ENCODE measurements around the gene SLC10A3. TPM values are rescaled to one million over a fixed set of nuclear protein-coding genes. Genes with fewer than 3 reads are reported as not detected.

Gene SLC10A3
- total and polyA plus RNA-seq, 2 of the 13 experiments (the other 11 are each of a cell fraction or from before 2014, with no cell fraction given): 10.1 to 11.5 TPM

DNA sequence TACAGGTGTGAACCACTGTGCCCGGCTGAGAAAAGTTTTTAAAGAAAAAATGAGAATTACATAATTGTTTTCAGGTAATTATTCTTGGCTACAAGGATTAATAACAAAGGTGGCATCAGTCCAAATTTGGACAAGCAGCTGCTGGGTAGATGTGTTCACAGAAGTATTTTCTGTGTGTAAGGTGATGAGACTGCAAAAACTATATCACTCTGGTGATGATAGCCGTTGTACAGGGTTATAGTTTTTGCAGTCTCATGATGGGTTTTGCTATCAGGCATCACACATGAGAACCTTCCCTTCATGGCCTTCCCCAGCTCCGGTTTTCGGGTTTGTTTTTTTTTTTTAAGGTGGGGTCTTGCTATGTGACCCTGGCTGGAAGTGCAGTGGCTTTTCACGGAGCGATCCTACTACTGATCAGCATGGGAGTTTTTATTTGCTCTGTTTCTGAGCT is 5.1 kb upstream of the SLC10A3 start (continued):
- TF ChIP-seq, protein P1, sequence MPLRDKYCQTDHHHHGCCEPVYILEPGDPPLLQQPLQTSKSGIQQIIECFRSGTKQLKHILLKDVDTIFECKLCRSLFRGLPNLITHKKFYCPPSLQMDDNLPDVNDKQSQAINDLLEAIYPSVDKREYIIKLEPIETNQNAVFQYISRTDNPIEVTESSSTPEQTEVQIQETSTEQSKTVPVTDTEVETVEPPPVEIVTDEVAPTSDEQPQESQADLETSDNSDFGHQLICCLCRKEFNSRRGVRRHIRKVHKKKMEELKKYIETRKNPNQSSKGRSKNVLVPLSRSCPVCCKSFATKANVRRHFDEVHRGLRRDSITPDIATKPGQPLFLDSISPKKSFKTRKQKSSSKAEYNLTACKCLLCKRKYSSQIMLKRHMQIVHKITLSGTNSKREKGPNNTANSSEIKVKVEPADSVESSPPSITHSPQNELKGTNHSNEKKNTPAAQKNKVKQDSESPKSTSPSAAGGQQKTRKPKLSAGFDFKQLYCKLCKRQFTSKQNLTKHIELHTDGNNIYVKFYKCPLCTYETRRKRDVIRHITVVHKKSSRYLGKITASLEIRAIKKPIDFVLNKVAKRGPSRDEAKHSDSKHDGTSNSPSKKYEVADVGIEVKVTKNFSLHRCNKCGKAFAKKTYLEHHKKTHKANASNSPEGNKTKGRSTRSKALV (CRISPR knock-in tag; IDR thresholded peaks at IDR 0.05): no peak
- TF ChIP-seq BRF2 (CRISPR knock-in tag; IDR thresholded peaks at IDR 0.05): no peak
- no peak for TF ChIP-seq YEATS2 (CRISPR knock-in tag; IDR thresholded peaks at IDR 0.05; ENCODE audit: borderline replicate concordance)

- TF ChIP-seq, protein P2, sequence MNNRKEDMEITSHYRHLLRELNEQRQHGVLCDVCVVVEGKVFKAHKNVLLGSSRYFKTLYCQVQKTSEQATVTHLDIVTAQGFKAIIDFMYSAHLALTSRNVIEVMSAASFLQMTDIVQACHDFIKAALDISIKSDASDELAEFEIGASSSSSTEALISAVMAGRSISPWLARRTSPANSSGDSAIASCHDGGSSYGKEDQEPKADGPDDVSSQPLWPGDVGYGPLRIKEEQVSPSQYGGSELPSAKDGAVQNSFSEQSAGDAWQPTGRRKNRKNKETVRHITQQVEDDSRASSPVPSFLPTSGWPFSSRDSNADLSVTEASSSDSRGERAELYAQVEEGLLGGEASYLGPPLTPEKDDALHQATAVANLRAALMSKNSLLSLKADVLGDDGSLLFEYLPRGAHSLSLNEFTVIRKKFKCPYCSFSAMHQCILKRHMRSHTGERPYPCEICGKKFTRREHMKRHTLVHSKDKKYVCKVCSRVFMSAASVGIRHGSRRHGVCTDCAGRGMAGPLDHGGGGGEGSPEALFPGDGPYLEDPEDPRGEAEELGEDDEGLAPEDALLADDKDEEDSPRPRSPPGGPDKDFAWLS (CRISPR knock-in tag; IDR thresholded peaks at IDR 0.05; ENCODE audit: borderline replicate concordance): no peak
- TF ChIP-seq MTF1 (CRISPR knock-in tag; IDR thresholded peaks at IDR 0.05) (no peak), IKZF5 (CRISPR knock-in tag; IDR thresholded peaks at IDR 0.05) (no peak), RBAK (CRISPR knock-in tag; IDR thresholded peaks at IDR 0.05) (no peak), HDAC2 (CRISPR knock-in tag; IDR thresholded peaks at IDR 0.05) (no peak), NFE2L2 (IDR thresholded peaks at IDR 0.05; ENCODE audit: low read length) (no peak), HOMEZ (CRISPR knock-in tag; IDR thresholded peaks at IDR 0.05; ENCODE audit: low read depth) (no peak), SIX1 (CRISPR knock-in tag; IDR thresholded peaks at IDR 0.05; ENCODE audit: borderline replicate concordance) (no peak)
- TF ChIP-seq, protein P3, sequence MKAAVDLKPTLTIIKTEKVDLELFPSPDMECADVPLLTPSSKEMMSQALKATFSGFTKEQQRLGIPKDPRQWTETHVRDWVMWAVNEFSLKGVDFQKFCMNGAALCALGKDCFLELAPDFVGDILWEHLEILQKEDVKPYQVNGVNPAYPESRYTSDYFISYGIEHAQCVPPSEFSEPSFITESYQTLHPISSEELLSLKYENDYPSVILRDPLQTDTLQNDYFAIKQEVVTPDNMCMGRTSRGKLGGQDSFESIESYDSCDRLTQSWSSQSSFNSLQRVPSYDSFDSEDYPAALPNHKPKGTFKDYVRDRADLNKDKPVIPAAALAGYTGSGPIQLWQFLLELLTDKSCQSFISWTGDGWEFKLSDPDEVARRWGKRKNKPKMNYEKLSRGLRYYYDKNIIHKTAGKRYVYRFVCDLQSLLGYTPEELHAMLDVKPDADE (CRISPR knock-in tag; IDR thresholded peaks at IDR 0.05): no peak
- CTCF ChIA-PET (ENCODE audit: low intra/inter-chr PET ratio, low total read pairs): no interaction called here
- Histone ChIP-seq H3K27me3 (ENCODE audit: control insufficient read depth in 1 of 2, insufficient read depth in 2 of 2, low read length in 2 of 2) (no peaks in the 10 kb centered on the region), H2AFZ (ENCODE audit: low read length) (no peak overlapping the region), H3K9ac (ENCODE audit: insufficient read depth, low read depth, low read length) (no peak overlapping the region), H3K4me2 (ENCODE audit: low read depth, low read length) (no peak overlapping the region), H3K79me2 (ENCODE audit: insufficient read depth, low read length) (no peaks in the 10 kb centered on the region), H3K36me3 (replicated peaks in 1 of 2; ENCODE audit: control insufficient read depth in 1 of 2, insufficient read depth in 2 of 2, low read length in 2 of 2) (no peaks in the 10 kb centered on the region), H3K27ac (ENCODE audit: extremely low read length, insufficient read depth, low read length) (no peak overlapping the region), H3K4me3 (replicated peaks in 1 of 3; ENCODE audit: insufficient read depth in 1 of 3, low read depth in 2 of 3, low read length in 3 of 3) (no peak overlapping the region), H3K9me3 (ENCODE audit: low read length) (no peaks in the 10 kb centered on the region), H3K4me1 (ENCODE audit: insufficient read depth, low read length) (peaks cover under 1% of the 10 kb centered on the region; the same call in 1 of the 2 replicates), H4K20me1 (ENCODE audit: insufficient read depth, low read length) (no peaks in the 10 kb centered on the region)
- no peak for ATAC-seq
- intact Hi-C loops (cut with micrococcal nuclease; ENCODE audit: unreplicated experiment) (no loop called here), in situ Hi-C loops (cut with HindIII; ENCODE audit: extremely low pct_ligation_motif_present, low pct_unique_long_range_greater_than_20kb) (no loop called here)
- no TSS peak for BruUV-seq (replicated peaks)
- WGBS (ENCODE audit: low lambda C conversion rate): 66% methylated on average over 2 of the region's 3 CpGs
- FAIRE-seq: no peak
- POLR2A ChIA-PET: no interaction called here
- DNase-seq (ENCODE audit: low spot score): no peak
Observed at GRCh38 chrX:154494715-154495114, 4.3 kb upstream of the SLC10A3 start.

Data from HepG2 (cell line).